OCI-LY3 (cell line): ENCODE data around the gene PIGS.
"Not testable (repeated sequence)": the region's sequence is repeated elsewhere in the genome, so short reads cannot be mapped to it uniquely, and the experiment has no call there.

ENCODE experiments used
- H2AFZ ChIP-seq: fragments of 200-600, 300-600 bp; shearing (Covaris generic); 2 replicates; pipeline ENCODE4 v1.6.0; 2014; ENCODE audit warnings: antibody characterized with exemption, low read depth, low read length
- H3K27ac ChIP-seq: fragments of 200-600, 300-600 bp; sonication (generic); 2 replicates; pipeline ENCODE4 v1.5.1; 2014; ENCODE audit warnings: mild to moderate bottlenecking, low read length, moderate library complexity, mixed read lengths
- H3K27me3 ChIP-seq: fragments of 200-600, 300-600 bp; sonication (generic); 2 replicates; pipeline ENCODE4 v1.6.1; 2014; ENCODE audit warnings: low read depth, low read length, mixed read lengths
- H3K36me3 ChIP-seq: fragments of 200-600, 300-600 bp; sonication (generic); replicated peaks from 2 replicates; pipeline ENCODE3; 2014; ENCODE audit warnings: low read depth, low read length, mixed read lengths
- H3K4me1 ChIP-seq: fragments of 300-600, 200-600 bp; sonication (generic); 2 replicates; pipeline ENCODE4 v1.6.1; 2014; ENCODE audit warnings: low read length, mixed read lengths
- H3K4me2 ChIP-seq: fragments of 200-600, 300-600 bp; sonication (generic); 2 replicates; pipeline ENCODE4 v1.6.1; 2014; ENCODE audit warnings: low read length, mixed read lengths
- H3K4me3 ChIP-seq: fragments of 300-600, 200-600 bp; sonication (generic); 2 replicates; pipeline ENCODE4 v1.5.1; 2014; ENCODE audit warnings: antibody characterized with exemption, mild to moderate bottlenecking, low read length, moderate library complexity
- H3K79me2 ChIP-seq: fragments of 300-600, 200-600 bp; shearing (Covaris generic); 2 replicates; pipeline ENCODE4 v1.6.1; 2014; ENCODE audit warnings: mild to moderate bottlenecking, low read length, mixed read lengths
- H3K9ac ChIP-seq: fragments of 300-600, 200-600 bp; shearing (Covaris generic); 2 replicates; pipeline ENCODE4 v1.6.0; 2014; ENCODE audit warnings: mild to moderate bottlenecking, low read length, moderate library complexity
- H3K9me3 ChIP-seq: fragments of 200-600, 300-600 bp; shearing (Covaris generic); 2 replicates; pipeline ENCODE4 v1.6.1; 2014; ENCODE audit warnings: low read length, mixed read lengths; ENCODE audit not compliant: insufficient read depth
- H4K20me1 ChIP-seq: fragments of 200-600, 300-600 bp; sonication (generic); 2 replicates; pipeline ENCODE4 v1.6.1; 2016; ENCODE audit warnings: low read length, mixed read lengths; ENCODE audit not compliant: insufficient read depth
- EZH2phosphoT487 ChIP-seq: fragments of 200-600 bp; shearing (Covaris generic); IDR thresholded peaks from 2 replicates; pipeline ENCODE4 v1.6.1; 2018; ENCODE audit warnings: antibody characterized with exemption, mixed run types, low read depth
- TF ChIP-seq, protein P1 (sequence below): fragments of 200-600, 300-600 bp; sonication (generic); IDR thresholded peaks from 2 replicates; pipeline ENCODE4 v1.5.1; 2014; ENCODE audit warnings: antibody characterized with exemption, low read length, low read depth

The PIGS gene

DNA sequence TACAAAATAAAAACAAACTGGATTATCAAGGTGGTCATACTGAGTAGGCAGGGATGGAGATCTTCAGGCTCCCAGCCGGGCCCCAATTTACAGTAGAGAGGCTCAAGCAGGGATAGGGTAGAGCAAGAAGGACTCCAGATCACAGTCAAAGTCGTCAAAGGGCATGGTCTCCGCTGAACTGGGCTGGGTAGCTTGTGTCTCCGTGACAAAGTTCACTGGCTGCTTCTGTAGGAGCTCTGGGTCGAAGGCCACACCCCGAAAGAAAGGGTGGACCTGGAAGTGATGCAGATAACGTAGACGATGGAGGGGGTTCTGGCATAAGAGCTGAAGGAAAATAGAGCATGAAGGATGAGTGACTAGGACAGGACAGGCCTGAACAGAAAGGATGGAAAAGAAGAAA is 39.1 kb upstream of the PIGS start:
- Histone ChIP-seq H3K9ac (no peak overlapping the region), H3K4me3 (no peak overlapping the region), H3K27ac (no peak overlapping the region), H3K79me2 (no peaks in the 10 kb centered on the region), H3K9me3 (no peaks in the 10 kb centered on the region), H3K4me2 (no peak overlapping the region), H2AFZ (no peak overlapping the region), H4K20me1 (0 out of 2 replicates have a peak, but pooled peaks cover 6% of the 10 kb centered on the region), H3K36me3 (peaks cover 60% of the 10 kb centered on the region), H3K4me1 (peaks cover 6% of the 10 kb centered on the region), H3K27me3 (no peaks in the 10 kb centered on the region)
- no peak for TF ChIP-seq EZH2phosphoT487
- TF ChIP-seq, protein P1, sequence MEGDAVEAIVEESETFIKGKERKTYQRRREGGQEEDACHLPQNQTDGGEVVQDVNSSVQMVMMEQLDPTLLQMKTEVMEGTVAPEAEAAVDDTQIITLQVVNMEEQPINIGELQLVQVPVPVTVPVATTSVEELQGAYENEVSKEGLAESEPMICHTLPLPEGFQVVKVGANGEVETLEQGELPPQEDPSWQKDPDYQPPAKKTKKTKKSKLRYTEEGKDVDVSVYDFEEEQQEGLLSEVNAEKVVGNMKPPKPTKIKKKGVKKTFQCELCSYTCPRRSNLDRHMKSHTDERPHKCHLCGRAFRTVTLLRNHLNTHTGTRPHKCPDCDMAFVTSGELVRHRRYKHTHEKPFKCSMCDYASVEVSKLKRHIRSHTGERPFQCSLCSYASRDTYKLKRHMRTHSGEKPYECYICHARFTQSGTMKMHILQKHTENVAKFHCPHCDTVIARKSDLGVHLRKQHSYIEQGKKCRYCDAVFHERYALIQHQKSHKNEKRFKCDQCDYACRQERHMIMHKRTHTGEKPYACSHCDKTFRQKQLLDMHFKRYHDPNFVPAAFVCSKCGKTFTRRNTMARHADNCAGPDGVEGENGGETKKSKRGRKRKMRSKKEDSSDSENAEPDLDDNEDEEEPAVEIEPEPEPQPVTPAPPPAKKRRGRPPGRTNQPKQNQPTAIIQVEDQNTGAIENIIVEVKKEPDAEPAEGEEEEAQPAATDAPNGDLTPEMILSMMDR = no peak

DNA sequence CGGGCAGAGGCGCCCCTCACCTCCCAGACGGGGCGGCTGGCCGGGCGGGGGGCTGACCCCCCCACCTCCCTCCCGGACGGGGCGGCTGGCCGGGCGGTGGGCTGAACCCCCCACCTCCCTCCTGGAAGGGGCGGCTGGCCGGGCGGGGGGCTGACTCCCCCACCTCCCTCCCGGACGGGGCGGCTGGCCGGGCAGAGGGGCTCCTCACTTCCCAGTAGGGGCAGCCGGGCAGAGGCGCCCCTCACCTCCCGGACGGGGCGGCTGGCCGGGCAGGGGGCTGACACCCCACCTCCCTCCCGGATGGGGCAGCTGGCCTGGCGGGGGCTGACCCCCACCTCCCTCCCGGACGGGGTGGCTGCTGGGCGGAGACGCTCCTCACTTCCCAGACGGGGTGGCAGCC is 32.7 kb upstream of the PIGS start:
- H2AFZ ChIP-seq, H3K4me1 ChIP-seq: not testable (repeated sequence)

DNA sequence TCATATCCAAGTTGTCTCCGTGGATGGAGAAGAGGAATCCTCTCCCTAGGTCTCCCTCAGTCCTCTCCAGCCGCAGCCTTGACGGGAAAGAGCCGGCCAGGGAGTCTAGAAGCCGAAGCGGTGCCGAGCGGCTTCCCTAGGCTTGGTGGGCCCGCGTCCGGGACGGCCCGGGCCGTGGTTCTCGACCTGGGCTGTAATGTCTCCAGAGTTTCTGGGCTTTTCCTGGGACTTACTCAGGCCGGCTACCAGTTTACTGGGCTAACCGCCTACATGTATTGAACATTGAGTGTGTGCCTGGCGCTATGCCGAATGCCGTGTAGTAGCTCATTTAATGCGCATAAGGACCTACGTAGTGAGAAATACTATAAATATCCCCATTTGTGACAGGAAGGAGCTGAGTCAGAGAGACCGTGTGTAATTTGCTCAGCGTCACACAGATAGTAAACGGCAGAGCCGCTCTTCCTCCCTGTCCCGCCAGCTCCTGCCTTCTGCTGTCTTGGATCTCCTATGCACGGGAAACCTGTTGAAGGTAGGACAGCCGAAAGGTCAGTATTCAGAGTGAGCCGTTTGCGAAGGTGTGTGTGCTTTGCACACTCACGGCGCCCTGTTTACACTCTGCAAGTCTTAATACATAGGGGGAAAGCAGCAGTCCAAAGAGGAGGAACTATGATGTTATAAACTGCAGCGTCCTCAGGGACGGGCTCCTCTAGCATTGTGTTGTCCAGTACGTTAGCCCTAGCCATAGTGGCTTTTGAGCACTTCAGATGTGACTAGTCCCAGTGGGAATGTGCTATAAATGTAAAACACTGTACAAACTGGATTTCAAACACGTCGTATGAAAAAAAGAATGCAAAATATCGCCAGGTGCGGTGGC is 28.2 kb upstream of the PIGS start:
- H3K9ac ChIP-seq = peak overlapping the region; percentile 79

More for the DNA sequence above, 32.7 kb upstream of the PIGS start:
- H3K9ac ChIP-seq, H3K27me3 ChIP-seq, H3K36me3 ChIP-seq, H3K4me2 ChIP-seq, H3K79me2 ChIP-seq, H3K4me3 ChIP-seq, H3K27ac ChIP-seq, H3K9me3 ChIP-seq, H4K20me1 ChIP-seq: not testable (repeated sequence)

DNA sequence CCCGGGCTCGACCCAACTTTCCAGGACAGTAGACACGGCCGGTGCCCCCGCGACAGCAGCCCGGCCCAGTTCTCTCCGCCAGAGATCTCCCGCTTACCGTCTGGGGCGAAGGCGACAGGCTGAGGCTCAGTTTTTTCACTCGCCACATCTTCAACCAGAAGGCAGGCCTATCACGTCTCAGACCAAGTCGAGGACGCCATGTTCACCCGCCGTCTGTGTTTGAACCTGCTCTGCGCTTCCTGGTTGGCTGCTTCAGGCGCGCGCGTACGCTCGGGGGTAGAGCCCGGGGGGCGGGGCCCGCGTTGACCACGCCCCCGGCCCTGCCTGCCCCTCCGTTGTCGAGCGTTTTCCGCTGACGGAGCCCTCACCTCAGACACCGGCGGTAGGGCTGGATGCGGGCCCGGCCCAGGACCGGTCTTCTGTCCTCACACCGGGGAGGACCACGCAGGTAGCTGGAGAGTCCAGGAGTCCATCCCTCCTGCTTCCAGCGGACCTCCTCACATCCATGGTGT is 27.5 kb upstream of the PIGS start, which contains the start of gene SPAG5:
Gene SPAG5, minus strand, starts transcription at position 227 of the 512 bp plus-strand sequence. Its CDS starts 79 bp downstream, at position 148.
- TF ChIP-seq, protein P1 = no peak
- TF ChIP-seq EZH2phosphoT487 = no peak
- H3K9me3 ChIP-seq = no peaks in the 10 kb centered on the region
- H2AFZ ChIP-seq = peak within 1 kb of the TSS; percentile 59
- peaks cover 14% of the 10 kb centered on the region for H3K4me1 ChIP-seq
- H3K9ac ChIP-seq = peak within 1 kb of the TSS; percentile 87
- H3K4me2 ChIP-seq = peak within 1 kb of the TSS; percentile 87
- H3K36me3 ChIP-seq = peaks cover 4% of the 10 kb centered on the region
- H3K27ac ChIP-seq = peak within 1 kb of the TSS; percentile 78
- no peaks in the 10 kb centered on the region for H3K27me3 ChIP-seq
- no peaks in the 10 kb centered on the region for H4K20me1 ChIP-seq
- H3K79me2 ChIP-seq = peaks cover 17% of the 10 kb centered on the region
- peak within 1 kb of the TSS; percentile 95 for H3K4me3 ChIP-seq

More for the DNA sequence above, 28.2 kb upstream of the PIGS start:
- peaks cover 14% of the 10 kb centered on the region for H3K4me1 ChIP-seq
- peak overlapping the region; percentile 49; the same call in 1 of the 2 replicates for H2AFZ ChIP-seq
- H3K4me2 ChIP-seq = peak overlapping the region; percentile 82
- H4K20me1 ChIP-seq = no peaks in the 10 kb centered on the region
- H3K79me2 ChIP-seq = peaks cover 17% of the 10 kb centered on the region
- peak overlapping the region; percentile 78 for H3K27ac ChIP-seq
- peak overlapping the region; percentile 95 for H3K4me3 ChIP-seq
- H3K36me3 ChIP-seq = peaks cover 2% of the 10 kb centered on the region
- H3K9me3 ChIP-seq = no peaks in the 10 kb centered on the region
- H3K27me3 ChIP-seq = no peaks in the 10 kb centered on the region
- TF ChIP-seq EZH2phosphoT487 = no peak
- TF ChIP-seq, protein P1 = no peak
